ENCODE results near the gene MAGIX.

The MAGIX gene

DNA sequence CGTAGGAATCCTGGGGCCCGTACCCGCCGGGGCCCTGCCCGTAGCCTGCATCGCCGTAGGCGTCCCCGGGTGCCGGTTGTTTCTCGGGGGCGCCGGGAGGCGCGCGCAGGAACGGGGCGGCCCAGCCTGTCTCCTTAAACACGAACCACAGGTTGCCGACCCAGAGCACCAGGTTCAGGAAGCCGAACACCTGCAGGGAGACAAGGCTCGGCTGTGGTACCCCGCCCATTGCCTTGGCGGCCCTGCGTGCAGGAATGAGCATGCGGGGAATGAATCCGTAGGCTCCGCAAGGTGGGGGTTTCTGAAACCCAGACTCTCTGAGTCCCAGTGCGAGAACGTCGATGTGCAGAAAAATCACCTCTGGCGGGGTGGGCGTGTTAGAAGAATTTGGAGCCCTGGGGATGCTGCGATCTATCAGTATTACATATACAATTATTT lies 29.0 kb downstream of the MAGIX start (continued):
- TF ChIP-seq TRIM28 (IDR thresholded peaks at IDR 0.05; ENCODE audit: borderline replicate concordance, low read length) (no peak), ZFP37 (tag by site-specific recombination; IDR thresholded peaks at IDR 0.05) (peak; percentile 30; the same call in 1 of the 2 replicates), ZNF571 (tag by site-specific recombination; IDR thresholded peaks at IDR 0.05) (no peak), ZNF776 (tag by site-specific recombination; IDR thresholded peaks at IDR 0.05; ENCODE audit: borderline replicate concordance) (no peak), ZNF654 (tag by site-specific recombination; IDR thresholded peaks at IDR 0.05; ENCODE audit: low read depth) (no peak), ZNF664 (tag by site-specific recombination; IDR thresholded peaks at IDR 0.05) (no peak), ZNF521 (tag by site-specific recombination; IDR thresholded peaks at IDR 0.05) (no peak), ZBTB17 (tag by site-specific recombination; IDR thresholded peaks at IDR 0.05) (peak; percentile 25; the same call in 1 of the 2 replicates), ZNF600 (tag by site-specific recombination; IDR thresholded peaks at IDR 0.05) (0 out of 2 replicates have a peak, but pooled peaks have one; percentile 49), ZNF561 (tag by site-specific recombination; IDR thresholded peaks at IDR 0.05; ENCODE audit: borderline replicate concordance) (no peak), ZNF223 (tag by site-specific recombination; IDR thresholded peaks at IDR 0.05) (no peak), ZNF76 (tag by site-specific recombination; IDR thresholded peaks at IDR 0.05; ENCODE audit: borderline replicate concordance, low read depth) (no peak; the same call in 1 of the 2 replicates), ZNF785 (tag by site-specific recombination; IDR thresholded peaks at IDR 0.05) (no peak), ZNF549 (tag by site-specific recombination; IDR thresholded peaks at IDR 0.05) (no peak), ZNF146 (tag by site-specific recombination; IDR thresholded peaks at IDR 0.05) (no peak), ZNF2 (tag by site-specific recombination; IDR thresholded peaks at IDR 0.05) (0 out of 2 replicates have a peak, but pooled peaks have one; percentile 49), ZNF324 (tag by site-specific recombination; IDR thresholded peaks at IDR 0.05) (no peak), MYNN (tag by site-specific recombination; IDR thresholded peaks at IDR 0.05; ENCODE audit: borderline replicate concordance) (no peak), ZNF391 (tag by site-specific recombination; IDR thresholded peaks at IDR 0.05; ENCODE audit: borderline replicate concordance, low read depth) (no peak), BCL11A (tag by site-specific recombination; IDR thresholded peaks at IDR 0.05; ENCODE audit: low read depth) (0 out of 2 replicates have a peak, but pooled peaks have one; percentile 46), ZFP3 (tag by site-specific recombination; IDR thresholded peaks at IDR 0.05; ENCODE audit: low read depth) (no peak), GLIS1 (tag by site-specific recombination; IDR thresholded peaks at IDR 0.05) (no peak), HOXA7 (CRISPR knock-in tag; IDR thresholded peaks at IDR 0.05; ENCODE audit: borderline replicate concordance) (no peak)
- TF ChIP-seq, protein P1, sequence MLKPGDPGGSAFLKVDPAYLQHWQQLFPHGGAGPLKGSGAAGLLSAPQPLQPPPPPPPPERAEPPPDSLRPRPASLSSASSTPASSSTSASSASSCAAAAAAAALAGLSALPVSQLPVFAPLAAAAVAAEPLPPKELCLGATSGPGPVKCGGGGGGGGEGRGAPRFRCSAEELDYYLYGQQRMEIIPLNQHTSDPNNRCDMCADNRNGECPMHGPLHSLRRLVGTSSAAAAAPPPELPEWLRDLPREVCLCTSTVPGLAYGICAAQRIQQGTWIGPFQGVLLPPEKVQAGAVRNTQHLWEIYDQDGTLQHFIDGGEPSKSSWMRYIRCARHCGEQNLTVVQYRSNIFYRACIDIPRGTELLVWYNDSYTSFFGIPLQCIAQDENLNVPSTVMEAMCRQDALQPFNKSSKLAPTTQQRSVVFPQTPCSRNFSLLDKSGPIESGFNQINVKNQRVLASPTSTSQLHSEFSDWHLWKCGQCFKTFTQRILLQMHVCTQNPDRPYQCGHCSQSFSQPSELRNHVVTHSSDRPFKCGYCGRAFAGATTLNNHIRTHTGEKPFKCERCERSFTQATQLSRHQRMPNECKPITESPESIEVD (tag by site-specific recombination; IDR thresholded peaks at IDR 0.05) = no peak
- TF ChIP-seq, protein P2, sequence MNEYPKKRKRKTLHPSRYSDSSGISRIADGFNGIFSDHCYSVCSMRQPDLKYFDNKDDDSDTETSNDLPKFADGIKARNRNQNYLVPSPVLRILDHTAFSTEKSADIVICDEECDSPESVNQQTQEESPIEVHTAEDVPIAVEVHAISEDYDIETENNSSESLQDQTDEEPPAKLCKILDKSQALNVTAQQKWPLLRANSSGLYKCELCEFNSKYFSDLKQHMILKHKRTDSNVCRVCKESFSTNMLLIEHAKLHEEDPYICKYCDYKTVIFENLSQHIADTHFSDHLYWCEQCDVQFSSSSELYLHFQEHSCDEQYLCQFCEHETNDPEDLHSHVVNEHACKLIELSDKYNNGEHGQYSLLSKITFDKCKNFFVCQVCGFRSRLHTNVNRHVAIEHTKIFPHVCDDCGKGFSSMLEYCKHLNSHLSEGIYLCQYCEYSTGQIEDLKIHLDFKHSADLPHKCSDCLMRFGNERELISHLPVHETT (tag by site-specific recombination; IDR thresholded peaks at IDR 0.05) = no peak
- TF ChIP-seq, protein P3, sequence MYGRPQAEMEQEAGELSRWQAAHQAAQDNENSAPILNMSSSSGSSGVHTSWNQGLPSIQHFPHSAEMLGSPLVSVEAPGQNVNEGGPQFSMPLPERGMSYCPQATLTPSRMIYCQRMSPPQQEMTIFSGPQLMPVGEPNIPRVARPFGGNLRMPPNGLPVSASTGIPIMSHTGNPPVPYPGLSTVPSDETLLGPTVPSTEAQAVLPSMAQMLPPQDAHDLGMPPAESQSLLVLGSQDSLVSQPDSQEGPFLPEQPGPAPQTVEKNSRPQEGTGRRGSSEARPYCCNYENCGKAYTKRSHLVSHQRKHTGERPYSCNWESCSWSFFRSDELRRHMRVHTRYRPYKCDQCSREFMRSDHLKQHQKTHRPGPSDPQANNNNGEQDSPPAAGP (tag by site-specific recombination; IDR thresholded peaks at IDR 0.05) = no peak
- TF ChIP-seq, protein P4, sequence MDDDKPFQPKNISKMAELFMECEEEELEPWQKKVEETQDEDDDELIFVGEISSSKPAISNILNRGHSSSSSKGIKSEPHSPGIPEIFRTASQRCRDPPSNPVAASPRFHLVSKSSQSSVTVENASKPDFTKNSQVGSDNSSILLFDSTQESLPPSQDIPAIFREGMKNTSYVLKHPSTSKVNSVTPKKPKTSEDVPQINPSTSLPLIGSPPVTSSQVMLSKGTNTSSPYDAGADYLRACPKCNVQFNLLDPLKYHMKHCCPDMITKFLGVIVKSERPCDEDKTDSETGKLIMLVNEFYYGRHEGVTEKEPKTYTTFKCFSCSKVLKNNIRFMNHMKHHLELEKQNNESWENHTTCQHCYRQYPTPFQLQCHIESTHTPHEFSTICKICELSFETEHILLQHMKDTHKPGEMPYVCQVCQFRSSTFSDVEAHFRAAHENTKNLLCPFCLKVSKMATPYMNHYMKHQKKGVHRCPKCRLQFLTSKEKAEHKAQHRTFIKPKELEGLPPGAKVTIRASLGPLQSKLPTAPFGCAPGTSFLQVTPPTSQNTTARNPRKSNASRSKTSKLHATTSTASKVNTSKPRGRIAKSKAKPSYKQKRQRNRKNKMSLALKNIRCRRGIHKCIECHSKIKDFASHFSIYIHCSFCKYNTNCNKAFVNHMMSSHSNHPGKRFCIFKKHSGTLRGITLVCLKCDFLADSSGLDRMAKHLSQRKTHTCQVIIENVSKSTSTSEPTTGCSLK (tag by site-specific recombination; IDR thresholded peaks at IDR 0.05) = no peak
- TF ChIP-seq, protein P5, sequence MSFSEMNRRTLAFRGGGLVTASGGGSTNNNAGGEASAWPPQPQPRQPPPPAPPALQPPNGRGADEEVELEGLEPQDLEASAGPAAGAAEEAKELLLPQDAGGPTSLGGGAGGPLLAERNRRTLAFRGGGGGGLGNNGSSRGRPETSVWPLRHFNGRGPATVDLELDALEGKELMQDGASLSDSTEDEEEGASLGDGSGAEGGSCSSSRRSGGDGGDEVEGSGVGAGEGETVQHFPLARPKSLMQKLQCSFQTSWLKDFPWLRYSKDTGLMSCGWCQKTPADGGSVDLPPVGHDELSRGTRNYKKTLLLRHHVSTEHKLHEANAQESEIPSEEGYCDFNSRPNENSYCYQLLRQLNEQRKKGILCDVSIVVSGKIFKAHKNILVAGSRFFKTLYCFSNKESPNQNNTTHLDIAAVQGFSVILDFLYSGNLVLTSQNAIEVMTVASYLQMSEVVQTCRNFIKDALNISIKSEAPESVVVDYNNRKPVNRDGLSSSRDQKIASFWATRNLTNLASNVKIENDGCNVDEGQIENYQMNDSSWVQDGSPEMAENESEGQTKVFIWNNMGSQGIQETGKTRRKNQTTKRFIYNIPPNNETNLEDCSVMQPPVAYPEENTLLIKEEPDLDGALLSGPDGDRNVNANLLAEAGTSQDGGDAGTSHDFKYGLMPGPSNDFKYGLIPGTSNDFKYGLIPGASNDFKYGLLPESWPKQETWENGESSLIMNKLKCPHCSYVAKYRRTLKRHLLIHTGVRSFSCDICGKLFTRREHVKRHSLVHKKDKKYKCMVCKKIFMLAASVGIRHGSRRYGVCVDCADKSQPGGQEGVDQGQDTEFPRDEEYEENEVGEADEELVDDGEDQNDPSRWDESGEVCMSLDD (tag by site-specific recombination; IDR thresholded peaks at IDR 0.05) = 0 out of 2 replicates have a peak, but pooled peaks have one; percentile 30
- TF ChIP-seq, protein P6, sequence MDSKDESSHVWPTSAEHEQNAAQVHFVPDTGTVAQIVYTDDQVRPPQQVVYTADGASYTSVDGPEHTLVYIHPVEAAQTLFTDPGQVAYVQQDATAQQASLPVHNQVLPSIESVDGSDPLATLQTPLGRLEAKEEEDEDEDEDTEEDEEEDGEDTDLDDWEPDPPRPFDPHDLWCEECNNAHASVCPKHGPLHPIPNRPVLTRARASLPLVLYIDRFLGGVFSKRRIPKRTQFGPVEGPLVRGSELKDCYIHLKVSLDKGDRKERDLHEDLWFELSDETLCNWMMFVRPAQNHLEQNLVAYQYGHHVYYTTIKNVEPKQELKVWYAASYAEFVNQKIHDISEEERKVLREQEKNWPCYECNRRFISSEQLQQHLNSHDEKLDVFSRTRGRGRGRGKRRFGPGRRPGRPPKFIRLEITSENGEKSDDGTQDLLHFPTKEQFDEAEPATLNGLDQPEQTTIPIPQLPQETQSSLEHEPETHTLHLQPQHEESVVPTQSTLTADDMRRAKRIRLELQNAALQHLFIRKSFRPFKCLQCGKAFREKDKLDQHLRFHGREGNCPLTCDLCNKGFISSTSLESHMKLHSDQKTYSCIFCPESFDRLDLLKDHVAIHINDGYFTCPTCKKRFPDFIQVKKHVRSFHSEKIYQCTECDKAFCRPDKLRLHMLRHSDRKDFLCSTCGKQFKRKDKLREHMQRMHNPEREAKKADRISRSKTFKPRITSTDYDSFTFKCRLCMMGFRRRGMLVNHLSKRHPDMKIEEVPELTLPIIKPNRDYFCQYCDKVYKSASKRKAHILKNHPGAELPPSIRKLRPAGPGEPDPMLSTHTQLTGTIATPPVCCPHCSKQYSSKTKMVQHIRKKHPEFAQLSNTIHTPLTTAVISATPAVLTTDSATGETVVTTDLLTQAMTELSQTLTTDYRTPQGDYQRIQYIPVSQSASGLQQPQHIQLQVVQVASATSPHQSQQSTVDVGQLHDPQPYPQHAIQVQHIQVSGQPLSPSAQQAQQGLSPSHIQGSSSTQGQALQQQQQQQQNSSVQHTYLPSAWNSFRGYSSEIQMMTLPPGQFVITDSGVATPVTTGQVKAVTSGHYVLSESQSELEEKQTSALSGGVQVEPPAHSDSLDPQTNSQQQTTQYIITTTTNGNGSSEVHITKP (tag by site-specific recombination; IDR thresholded peaks at IDR 0.05) = no peak

All from HEK293 (cell line).